COLO829 (cell line): ENCODE data around the gene MAD1L1.
"Not testable (repeated sequence)": the region's sequence is repeated elsewhere in the genome, so short reads cannot be mapped to it uniquely, and the experiment has no call there.

ENCODE experiments used
- DNase-seq: peaks from one replicate; pipeline ENCODE4 v3.0.0; 2012; ENCODE audit warnings: low spot score

The MAD1L1 gene

DNA sequence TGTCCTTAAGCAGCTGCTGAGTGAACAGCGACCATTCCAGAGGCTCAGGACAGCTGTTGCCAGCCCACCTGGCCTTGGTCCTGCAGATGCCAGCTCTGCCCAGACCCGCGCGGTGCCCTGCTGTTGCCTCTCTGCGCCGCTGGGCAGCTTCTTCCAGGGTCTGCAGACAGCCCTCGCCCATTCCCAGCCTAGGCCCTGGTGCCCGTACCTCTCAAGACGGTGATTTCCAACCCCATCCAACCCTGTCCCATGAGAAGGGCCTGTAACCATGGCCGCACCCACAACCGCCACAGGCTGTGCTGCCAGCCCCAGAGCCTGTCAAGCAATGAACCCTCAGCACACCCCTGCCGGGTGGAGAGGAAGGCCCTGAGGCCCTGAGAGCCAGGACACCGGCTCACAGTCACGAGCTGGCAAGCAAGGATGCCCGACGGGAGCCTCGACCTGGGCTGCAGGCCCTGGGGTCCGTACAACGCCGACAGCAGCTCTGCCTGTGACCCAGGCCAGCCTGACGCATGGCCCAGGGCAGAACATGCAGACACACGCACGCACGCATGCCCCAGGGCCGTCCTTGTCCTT lies 231.9 kb downstream of the MAD1L1 start:
- DNase-seq: no peak

DNA sequence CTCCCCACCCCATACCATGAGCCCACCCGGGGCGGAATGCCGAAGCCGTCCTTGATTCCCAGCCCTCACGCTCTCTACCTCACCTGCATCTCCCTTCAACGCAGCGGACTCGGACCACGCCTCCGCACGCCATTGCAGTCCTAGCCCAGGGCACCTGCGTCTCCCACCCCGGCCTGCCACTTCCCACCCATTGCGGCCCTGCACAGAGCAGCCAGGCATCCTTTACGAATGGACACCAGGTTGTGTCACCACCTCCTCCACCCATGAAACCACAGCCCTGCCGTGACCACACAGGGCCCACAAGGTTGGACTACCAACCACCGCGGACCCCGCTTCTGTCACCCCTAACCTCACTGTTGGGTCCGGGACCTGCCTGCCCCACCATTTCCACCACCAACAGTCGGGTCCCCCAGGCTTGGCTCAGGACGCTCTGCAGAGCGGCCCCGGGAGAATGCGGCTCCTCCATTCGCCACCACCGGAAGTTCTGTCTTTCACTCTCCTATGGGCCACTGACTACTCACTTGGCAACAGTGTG lies 232.5 kb downstream of the MAD1L1 start:
- no peak for DNase-seq

DNA sequence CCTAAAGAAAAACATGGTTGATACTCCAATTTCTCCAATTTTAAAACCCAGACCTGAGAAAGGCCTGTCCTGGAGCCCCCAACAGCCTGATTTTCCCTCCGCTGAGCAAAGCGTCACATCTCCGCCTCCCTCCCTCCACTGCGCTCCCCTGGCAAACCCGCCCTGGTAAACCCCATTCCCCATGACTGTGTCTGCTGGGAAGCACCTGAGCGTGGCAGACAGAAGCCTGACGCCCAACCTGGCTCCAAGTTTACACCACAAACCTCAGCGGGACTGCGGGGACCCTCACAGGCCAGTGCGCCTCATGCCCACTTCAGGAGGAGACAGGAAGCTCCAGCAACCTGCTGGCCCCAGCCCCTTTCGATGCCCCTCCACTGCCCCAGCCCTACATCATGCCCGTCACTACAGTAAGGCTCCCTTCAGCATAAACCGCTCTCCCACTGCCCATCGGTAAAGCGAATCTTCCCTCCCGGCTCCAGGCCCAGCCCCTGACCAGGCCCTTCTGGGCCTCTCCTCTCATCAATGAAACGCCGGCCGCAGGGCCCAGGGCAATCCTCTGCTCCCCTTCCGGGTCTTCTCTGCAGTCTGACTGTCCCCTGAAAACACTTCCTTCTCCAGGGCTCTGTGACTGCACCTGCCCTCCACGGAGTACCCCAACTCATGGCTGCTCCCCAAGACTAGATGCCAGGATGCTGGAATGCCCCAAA lies 233.3 kb downstream of the MAD1L1 start:
- no peak for DNase-seq

DNA sequence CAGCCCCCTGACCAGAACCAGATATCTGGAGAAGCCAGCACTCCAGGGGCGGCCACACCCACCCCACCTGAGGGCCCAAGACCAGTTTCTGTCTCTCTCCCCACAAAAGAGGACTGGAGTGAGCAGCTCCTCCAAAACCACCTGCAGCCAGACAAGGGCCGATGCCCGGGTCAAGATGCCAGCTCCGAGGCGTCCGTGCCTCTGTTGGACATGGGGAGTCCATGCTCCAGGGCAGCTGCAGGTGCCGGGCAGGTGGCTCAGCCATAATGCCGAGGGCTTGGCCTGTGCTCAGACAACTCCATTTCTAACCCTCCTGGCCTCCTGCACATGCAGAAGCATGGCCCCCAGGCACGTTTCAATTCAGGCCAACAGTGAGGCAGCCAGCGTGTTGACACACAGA lies 234.6 kb downstream of the MAD1L1 start:
- DNase-seq: no peak

DNA sequence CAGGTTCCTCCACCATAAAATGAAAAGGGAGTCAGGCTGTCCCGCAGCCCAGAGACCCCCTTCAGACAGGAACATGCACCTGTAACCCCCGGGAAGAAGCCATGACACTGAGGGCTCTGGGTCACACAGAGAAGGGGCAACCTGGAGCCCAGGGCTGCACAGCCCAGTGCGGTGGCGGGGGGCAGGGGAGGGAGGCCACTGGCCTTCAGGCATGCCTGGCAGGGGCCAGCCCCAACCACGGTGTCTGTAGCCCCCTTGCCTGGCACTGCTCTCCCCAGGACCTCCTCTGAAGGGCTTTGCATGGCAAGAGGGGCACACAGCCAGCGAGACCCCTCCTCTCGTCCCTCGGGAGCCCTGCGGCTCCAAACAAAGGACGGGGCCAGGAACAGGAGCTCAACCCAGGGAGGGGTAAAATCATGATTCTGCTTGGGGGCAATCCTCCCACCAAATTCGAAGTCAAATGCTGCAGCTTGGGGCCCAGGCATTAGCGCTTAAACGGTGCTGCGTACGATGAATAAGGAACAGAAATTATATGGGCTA lies 235.1 kb downstream of the MAD1L1 start:
- DNase-seq: no peak

DNA sequence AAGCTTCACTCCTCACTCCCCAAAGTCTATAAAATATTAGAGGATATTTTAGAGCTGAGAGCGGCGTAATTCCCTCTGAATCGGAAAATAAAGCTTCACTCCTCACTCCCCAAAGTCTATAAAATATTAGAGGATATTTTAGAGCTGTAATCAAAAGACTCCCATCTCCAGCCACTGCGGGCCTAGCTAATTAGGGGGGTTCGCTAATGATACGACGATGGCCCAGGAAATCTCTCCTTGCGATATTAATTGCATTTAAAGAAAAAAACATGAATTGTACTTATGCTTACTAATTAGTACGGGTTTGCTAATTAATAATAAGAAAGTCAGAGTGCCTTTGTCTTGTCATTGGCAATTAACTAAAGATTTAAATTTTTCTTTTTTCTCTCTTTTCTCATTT lies 235.9 kb downstream of the MAD1L1 start:
- no peak for DNase-seq

DNA sequence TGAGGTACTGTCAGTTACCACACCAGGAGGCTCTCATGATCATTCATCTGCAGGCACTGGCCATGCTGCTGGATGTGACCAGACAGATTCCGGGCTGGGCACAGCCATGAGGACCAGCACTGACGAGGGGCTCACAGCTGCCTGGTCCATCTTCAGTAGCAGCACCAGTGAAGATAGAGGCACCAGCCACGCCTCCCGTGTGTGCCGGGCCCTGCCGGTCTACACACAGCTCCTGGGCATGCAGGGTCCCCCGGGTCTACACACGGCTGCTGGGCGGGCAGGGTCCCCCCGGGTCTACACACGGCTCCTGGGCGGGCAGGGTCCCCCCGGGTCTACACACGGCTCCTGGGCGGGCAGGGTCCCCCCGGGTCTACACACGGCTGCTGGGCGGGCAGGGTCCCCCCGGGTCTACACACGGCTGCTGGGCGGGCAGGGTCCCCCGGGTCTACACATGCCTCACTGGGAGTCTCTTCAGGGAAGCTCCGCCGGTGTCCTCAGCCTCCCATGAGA lies 236.8 kb downstream of the MAD1L1 start:
- not testable (repeated sequence) for DNase-seq

DNA sequence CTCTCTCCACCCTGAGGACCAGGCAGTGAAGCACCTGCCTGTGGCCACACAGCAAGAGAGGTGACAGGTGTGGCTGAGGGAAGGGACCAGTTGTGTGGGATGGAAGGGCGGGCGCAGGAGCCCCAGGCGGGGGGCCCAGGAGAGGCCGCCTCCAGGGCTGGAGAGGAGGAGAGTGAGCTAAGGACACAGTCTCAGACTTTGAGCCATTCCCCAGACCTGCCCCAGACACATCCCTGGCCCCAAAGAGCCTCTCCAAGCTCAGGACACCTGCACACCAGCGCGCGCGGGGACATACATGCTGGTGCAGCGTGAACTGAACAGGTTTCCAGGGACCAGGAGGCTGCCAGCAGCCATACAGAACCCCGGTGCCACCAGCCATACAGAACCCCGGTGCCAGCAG lies 237.3 kb downstream of the MAD1L1 start:
- no peak for DNase-seq

DNA sequence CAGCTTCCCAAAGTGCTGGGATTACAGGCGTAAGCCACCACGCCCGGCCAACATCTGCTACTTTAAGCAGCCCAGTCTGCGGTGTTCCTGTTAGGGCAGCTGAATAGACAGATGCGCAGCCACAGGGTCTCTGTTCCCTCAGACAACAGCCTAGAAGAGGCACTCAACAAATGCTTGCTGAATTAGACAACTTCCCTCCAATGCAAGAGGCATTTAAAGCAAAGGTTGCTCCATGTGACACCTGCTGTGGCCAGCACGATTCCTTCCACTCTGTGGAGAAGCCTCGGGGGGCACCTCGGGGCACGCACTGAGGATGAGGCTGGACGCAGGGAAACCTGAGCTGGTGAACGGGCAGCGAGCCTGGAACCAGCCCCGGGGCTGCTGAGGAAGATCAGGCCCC lies 237.8 kb downstream of the MAD1L1 start:
- DNase-seq: no peak

DNA sequence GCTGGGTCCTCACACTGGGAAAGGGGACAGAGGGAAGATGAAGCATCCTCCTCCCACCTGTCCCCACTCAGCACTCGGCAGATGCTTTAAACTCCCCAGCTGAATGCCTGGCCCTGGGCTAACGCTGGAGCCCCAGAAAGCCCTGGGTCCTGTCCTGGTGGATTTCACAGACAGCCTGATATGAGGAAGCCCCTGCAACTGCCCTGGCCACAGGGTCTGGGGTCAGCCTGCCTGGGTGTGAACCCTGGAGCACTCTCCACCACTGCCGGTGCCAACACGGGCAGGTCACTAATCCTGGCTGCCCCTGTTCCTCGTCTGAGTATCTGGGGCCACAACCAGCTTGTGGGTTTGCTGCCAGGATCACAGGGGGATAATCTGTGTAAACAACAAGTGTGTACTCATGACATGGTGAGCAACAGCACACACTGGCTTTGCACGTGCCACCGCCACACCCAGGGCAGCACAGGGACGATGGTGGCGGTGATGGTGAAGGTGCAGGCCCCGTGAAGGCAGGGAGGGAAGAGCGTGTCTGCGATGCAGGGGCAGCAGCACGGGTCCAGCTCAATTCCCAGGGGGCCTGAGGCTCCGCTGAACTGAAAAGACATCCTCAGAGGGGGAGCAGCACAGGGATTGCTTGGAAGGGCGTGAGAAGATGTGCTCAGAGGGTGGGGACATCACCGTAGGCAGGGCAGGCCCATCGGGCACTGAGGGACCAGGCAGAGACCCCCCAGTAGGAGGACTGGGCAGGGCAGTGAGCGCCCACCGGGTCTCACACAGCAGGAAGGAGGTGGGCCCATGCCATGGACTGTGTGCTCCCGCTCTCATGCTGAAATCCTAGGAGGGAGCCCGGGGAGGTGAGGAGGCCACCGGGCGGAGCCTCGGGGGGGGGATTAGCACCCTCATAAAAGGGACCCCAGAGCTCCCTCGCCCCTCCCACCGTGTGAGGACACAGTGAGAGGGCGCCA lies 238.7 kb downstream of the MAD1L1 start:
- no peak for DNase-seq

DNA sequence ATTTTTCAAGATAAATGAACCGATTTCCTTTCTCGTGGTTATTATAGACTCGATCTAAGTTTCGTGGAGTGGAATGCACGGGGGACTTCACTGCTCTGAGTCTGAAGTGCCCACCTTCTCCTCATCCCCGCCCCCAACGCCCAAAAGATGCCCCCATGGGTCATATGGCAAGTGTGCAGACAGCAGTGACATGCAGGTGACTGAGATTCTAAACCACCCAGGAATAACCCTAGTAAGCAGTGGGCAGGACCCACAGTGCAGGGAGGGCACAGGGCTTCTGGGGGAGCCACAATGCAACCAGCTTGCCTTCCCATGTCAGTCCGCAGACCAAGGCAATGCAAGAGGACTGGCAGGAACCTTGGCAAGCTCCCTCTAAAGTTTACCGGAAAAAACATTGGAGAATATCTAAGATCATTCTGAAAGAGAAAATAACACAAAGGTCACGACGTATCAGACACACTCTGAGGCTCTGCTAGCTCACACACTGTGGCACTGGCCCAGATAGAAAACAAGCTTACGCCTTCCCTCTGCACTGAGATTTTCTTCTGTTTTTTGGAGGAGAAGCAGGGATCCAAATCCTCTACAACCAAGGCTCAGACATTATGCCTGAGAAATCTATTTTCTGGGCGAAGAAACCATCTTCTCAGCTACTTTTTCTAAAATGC lies 239.6 kb downstream of the MAD1L1 start:
- DNase-seq: no peak

DNA sequence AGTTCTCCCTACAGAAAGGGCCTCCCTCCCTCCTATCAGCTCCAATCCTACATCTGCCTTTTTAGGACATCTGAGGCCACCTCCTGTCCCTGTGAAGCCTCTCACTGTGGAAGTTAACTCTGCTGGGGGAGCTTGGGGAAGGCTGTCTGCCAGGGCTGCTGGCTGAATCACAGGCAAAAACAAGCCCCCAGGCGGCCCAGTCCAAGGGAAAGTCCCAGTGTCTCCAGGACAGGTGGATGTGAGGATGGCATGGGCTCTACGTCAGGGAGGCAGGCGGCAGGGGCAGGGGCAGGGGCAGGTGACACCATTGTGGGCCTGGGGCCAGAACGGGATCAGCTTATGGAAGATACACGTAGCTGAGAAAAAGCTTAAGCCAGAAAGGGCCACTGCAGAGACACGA lies 240.2 kb downstream of the MAD1L1 start:
- DNase-seq: no peak

DNA sequence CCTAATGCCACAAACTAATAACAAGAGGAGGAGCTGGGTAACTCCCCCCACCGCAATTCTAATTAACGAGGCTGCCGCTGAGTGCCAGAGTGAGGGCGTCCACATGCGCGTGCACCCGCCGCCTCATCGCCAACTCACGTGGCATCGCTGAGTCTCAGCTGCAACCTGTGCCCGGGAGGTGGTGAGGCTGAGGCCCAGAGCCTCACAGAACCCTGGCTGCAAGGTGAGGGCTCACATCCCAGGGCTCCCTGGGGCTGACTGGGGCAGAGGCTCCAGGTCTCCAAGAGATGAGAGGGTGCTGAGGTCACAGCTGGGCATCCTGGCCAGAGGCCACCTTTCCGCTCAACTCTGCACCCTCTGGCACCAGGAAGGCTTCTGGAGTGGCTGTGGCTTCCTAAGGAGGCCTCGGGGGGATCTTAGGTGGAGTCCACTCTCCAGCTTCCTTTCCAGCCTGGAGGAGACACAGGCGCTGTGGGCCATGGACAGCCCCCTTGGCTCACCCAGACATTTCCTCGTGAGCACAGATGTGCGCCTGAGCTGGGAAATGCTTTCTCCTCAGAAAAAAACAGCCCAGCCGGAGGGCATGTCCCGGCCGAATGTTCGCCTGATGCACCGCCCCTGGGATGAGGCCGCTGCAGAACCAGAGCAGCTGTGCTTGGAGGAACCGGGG lies 242.6 kb downstream of the MAD1L1 start:
- no peak for DNase-seq

DNA sequence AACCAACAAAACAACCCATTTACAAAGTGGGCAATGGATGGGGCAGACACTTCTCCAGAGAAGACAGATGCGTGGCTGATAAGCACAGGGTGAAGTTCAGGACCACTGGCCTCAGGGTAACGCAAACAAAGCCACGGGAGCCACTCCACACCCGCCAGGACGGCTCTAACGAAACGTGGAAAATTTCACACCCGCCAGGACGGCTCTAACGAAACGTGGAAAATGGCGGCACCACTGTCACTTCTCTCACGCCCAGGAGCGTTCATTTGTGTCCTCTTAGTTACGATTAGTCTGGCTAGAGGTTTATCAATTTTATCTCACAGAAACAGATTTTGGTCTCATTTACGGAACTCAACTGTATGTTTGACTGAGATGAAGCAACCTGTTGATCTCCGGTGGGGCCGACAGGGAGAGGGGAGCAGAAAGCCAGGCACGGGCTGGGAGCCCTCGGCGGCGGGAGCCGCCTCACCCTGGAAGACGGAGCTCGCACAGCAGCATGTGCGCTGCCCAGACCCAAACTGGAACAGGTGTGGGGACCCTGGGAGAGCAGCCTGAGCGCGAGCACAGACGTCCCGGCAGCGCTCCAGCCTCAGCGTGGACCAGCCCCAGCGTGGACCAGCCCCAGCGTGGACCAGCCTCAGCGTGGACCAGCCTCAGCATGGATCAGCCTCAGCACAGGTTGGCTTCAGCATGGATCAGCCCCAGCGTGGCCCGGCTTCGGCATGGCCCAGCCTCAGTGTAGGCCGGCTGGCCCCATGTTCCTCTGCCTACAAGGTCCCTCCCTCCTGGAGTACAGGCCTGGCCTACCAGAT lies 243.5 kb downstream of the MAD1L1 start:
- no peak for DNase-seq

DNA sequence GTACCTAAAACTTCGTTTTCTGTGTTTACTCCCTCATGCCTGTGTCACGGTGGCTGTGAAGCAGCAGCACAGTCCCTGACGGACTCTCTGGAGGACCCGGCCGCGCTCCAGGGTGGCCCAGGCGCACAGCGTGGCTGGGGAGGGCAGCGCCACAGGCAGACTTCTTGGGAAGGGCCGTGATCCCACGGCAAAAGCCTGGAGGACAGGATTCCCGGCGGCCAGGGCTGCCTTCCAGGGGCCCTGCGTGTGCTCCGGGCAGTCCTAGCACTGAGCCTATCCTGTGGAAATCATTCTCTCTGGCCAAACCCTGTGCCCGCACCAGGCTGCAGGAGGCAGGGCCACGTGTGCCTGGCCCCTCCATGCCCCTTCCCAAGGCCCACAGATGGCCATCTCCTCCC lies 244.2 kb downstream of the MAD1L1 start:
- DNase-seq: no peak

DNA sequence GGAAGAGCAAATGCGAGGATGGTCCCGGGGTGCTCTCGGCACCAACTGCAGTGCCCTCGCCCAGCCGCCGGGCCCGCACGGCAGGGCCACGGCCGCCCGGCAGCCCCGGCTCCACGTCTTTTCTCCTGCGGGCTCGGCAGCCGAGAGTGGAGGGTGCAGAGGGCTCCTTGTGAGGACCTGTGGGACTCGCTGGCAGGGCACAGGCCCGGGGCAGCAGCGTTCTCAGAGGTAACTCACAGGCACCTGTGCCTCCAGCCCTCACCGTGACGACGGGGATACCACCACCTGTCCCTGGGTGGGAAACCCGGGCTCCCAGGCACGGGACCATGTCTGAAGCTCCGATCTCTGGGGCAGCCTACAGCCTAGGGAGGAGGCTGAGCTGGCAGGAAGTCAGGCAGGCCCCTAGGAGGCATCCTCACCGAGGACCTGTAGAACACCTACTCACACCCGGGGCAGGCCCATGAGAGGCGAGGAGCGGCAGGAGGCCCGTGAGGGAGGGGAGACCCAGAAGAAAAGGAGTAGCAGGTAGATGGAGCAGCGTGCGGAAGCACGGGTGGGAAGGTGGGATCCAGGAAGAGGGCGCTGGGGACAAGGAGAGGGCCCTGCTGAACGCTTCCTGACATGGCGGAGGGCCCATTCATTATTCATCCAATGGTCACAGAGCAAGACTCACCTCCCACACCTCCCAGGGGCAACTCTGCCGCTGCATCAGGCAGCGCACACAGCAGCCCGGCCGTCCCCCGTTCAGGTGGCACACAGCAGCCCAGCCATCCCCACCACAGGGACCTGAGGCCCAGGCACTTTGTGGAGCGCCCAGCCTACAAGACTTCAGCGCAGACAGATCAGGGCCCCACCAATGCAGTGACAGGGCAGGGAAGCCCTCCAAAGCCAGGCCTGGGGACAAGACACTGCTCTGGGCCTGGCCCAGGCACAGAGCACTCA lies 244.9 kb downstream of the MAD1L1 start:
- DNase-seq: no peak

DNA sequence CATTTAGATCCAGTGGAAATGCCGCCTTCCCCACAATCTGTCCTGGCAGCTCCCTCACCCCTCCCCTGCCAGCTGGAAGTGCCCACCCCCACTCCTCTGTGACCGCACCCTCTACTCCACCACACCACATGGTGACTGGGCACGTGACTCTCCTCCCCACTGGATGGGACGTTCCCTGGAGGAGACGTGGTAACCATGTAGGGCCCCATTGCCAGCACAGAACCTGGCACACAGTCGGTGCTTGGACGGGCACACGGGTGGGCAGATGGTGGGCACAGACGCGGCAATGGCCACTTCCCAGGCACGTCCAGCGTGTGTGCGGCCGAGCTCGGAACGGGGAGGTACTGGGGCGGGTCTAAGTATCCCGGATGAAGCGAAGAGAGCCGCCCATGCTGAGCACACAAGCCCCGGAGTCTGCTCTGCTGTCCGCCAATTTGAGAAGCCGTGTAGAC lies 245.6 kb downstream of the MAD1L1 start:
- no peak for DNase-seq

DNA sequence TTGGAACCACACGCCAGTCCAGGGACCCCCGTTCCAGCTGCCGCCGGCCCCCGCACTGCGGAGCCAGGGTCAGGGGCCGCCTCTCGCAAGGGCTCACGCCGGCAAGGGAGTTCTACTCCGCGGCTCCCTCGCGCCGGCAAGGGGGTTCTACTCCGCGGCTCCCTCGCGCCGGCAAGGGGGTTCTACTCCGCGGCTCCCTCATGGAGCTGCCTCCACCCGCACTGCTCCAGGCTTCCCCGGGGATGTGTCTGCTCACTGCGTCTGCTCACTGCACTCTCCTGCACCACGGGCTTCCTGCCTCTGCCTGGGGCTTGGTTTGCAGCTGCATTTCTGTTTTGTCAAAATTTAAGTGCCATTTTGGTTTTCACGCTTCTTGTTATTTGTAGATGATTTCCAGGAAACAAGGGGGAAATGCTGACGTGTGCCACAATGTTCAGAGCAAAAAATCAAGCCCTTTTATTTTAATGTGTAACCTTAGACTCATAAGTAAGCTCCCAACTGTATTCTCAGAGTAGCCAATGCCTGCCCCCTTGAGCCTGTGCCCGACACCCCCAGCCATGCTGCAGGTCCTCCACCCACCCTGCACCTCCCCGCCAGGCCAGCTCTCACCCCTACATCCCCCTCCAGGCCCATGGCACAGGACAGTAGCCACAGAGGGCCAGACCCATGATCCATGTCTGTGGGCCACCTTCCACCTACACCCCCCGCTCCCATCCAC lies 246.2 kb downstream of the MAD1L1 start:
- DNase-seq: no peak
